IPS-18c (cell line): ENCODE results near the gene RABEP1.
A peak's percentile ranks its signal among the peaks of the same experiment; 100 is the strongest.
"Not testable (repeated sequence)": the region's sequence is repeated elsewhere in the genome, so short reads cannot be mapped to it uniquely, and the experiment has no call there.

Source experiments
- H3K4me3 ChIP-seq: 2 replicates; pipeline ENCODE4 v1.7.0; 2013; ENCODE audit warnings: low read depth, mild to moderate bottlenecking, low read length, moderate library complexity; ENCODE audit not compliant: insufficient read depth
- H3K9me3 ChIP-seq: one replicate; pipeline ENCODE4 v1.6.1; 2013; ENCODE audit warnings: mild to moderate bottlenecking, low read length, moderate library complexity; ENCODE audit not compliant: control insufficient read depth, insufficient read depth

RABEP1 gene

DNA sequence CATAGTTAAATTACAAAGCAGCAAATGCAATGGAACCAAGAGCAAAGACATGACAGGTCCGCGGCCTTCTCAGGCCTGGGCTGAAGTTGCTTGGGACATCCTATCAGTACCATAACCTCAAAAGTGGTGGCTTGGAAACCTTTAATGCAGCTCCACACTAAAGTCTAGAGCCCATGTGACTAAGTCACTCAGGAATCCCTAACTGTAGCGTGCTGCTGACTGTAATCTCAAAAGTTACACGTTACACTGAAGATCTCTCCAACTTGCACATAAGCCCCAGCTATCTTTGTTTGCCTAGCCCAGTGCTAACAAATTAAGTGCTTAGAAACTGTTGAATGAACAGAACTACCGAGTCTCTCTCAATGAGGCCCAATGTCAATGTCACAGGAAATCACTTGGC lies 109.6 kb downstream of the RABEP1 start:
- no peak overlapping the region for H3K4me3 ChIP-seq
- no peaks in the 10 kb centered on the region for H3K9me3 ChIP-seq

DNA sequence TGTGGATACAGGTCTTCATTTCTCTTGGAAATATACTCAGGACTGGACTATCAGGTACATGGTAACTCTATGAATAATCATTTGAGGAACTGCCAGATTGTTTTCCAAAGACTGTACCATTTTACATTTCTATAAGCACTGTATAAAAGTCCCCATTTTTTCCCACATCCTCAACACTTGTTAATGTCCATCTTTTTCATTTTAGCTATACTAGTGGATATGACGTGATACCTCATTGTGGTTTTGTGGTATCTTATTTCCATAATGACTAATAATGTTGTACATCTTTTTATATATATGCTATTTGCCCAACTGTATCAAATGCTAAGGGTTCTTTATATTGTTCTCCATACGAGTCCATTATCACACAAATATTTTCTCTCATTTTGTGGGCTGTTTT lies 114.5 kb downstream of the RABEP1 start:
- H3K4me3 ChIP-seq, result no peak overlapping the region
- H3K9me3 ChIP-seq, result no peaks in the 10 kb centered on the region

DNA sequence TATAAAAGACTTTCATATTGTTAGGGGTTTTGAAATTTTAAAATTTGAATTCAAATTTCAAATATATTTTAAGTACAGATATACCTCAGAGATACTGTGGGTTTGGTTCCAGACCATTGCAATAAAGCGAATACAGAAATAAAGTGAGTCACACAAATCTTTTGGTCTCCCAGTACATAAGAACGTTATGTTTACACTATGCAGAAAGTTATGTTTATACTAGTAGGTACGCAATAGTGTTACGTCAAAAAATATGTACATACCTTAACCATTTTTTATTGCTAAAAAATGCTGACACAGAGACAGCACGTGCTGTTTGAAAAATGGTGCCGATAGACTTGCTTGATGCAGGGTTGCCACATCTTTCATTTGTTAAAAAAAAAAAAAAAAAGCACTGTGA lies 117.7 kb downstream of the RABEP1 start:
- H3K9me3 ChIP-seq, result no peaks in the 10 kb centered on the region
- H3K4me3 ChIP-seq, result no peak overlapping the region

DNA sequence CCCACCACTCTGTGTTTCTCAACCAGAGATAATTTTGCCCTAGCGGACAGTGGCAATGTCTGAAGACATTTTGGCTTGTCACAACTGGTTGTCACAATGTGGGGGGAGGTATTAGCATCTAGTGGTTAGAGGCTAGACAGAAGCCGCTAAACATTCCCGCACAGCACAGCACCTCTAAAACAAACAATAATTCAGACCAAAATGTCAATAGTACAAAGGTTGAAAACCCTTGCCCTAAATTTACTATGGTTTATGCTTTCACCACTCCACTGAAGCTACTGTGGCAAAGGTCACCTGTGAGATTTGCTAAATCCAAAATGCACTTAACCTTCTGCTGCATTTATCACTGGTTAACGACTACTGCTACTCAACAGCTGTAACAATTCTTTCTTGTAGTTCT lies 123.3 kb downstream of the RABEP1 start:
- H3K9me3 ChIP-seq, result no peaks in the 10 kb centered on the region
- no peak overlapping the region for H3K4me3 ChIP-seq

DNA sequence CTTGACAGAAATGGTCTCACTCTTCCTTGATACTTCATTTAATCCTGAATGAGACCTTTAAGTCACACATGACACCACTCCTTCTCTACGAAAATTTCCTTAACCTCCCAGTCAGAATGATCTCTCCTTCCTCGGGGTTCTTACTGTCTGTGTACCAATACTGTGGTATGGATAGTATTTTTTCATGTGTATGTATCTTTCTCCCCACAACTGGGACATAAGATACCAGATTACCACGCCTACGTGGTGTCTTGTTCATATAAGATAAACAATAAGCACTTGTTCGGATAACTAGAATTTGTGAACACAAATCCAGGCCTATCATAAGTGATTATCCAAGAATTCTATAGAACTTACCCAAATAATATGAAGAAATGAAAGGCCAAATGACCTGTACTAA lies 126.1 kb downstream of the RABEP1 start:
- Histone ChIP-seq H3K9me3 (no peaks in the 10 kb centered on the region), H3K4me3 (no peak overlapping the region)

DNA sequence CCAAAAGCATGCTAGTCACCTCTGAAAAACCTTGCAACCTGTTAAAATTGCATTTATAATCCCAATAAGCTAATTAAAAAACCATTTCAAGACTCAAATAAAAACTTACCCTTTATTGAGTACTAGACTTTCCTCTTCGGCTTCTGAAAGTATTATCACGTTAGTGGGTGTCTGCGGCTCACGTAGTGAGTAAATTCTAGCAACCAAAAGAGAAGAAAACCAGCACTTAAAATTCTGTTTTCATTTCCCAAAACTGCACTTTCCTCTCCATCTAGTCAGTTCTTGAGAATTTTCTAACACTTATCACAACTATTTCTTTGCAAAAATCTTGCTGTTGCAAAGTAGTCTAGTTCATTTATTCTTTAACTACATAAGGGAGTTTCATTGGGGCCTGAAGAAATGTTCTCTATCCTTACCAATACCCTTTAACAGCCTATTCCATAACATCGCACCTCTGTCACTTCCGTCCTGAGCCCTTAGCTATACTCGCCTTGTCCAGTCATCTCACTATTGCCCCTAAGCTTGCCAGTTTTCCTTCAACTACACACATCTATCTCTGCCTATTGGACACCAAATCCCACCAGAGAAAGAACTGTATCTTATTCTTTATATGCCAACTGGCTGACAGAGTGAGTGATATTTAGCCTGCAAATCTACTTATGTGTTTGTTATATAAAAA lies 128.6 kb downstream of the RABEP1 start:
- Histone ChIP-seq H3K9me3 (no peaks in the 10 kb centered on the region), H3K4me3 (no peak overlapping the region)

DNA sequence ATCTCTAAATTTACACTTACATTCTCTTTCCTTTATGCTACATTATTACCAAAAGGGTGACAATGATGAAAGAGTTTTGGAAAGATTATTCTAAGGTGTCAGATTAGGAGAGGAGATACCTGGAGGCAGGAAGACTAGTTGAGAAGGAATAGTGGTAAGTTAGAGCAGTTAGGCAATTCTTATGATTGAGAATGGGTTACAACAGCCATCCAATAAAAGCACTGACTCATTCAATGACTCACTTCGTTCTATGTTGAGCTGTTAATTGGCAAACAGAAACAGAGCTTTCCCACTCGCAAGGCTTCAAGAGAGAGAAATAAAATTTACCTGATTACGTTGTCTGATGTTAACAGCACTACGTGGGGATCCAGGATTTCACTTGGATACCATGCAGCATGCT lies 131.6 kb downstream of the RABEP1 start:
- no peaks in the 10 kb centered on the region for H3K9me3 ChIP-seq
- H3K4me3 ChIP-seq, result no peak overlapping the region

DNA sequence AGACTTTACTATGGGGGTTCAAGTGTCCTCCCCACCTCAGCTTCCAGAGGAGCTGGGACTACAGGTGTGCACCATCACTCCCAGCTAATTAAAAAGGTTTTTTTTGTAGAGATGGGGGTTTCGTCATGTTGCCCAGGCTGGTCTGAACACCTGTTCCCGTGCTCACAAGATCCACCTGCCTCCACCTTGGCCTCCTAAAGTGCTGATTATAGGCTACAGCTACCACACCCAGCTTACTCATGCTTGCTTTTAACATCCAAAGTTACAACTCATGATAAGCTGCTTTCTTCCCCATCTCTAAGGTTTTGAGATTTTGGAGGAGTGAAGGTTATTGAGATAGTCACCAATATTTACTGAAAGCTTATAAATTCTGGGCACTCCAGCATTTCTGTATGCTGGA lies 134.8 kb downstream of the RABEP1 start:
- no peaks in the 10 kb centered on the region for H3K9me3 ChIP-seq
- no peak overlapping the region for H3K4me3 ChIP-seq

DNA sequence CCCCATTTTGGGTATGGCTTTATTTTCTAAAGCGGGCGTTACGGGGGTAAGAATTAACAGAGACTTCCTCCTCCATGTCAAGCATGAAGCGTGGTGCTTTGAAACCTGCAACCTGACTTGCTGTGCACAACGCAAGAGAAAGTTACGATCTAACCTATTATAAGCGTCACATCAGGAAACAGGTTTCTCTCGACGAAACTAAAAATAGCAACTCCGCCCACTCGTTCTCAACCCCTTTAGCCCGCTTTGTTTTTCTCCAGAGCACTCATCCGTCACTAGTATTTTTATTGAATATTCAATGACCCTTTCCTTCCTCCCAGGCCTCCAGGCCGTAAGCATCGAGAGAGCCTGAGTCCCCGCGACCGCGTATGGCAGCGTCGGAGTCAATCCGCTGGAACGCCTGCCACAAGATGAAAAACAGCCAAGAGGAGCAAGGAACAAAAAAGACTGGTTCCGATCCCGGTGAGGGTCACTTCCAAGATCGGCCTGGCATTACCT lies 136.8 kb downstream of the RABEP1 start:
- H3K9me3 ChIP-seq, result no peaks in the 10 kb centered on the region

DNA sequence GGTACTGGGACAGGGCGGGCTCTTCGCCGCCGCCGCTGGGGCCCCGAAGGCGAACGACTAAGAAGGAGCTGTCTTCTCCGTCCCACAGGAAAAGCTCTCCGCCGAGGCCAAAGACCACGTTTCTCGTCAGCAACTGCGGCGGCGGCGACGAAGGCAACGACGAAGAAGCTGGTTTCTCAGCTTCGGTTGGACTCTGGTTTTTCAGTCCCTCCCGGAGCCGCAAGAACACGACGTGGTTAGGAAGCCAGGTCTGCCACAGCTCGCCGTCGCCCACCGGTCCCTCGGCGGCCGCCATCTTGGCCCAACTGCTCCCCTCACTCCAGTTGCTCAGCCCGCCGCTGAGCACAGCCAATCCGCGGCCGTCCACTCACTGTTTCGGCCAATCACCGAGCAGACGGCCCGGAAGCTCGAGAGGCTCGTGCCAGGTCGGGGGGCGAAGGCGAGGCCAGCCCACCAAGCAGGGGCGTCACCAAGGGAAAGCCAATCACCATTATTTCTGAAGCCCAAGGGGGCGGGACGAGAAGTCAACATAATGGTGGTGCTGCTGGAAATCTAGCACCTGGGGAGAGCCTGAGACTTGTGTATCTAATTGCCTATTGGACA lies 137.4 kb downstream of the RABEP1 start, which contains the start of gene NUP88:
Gene NUP88, minus strand, starts transcription at position 307 of the 603 bp plus-strand sequence. Its CDS starts 12 bp downstream, at position 295.
- no peaks in the 10 kb centered on the region for H3K9me3 ChIP-seq
- peak within 1 kb of the TSS; percentile 84 for H3K4me3 ChIP-seq

More for the DNA sequence above, 136.8 kb downstream of the RABEP1 start:
- peak overlapping the region; percentile 84 for H3K4me3 ChIP-seq

DNA sequence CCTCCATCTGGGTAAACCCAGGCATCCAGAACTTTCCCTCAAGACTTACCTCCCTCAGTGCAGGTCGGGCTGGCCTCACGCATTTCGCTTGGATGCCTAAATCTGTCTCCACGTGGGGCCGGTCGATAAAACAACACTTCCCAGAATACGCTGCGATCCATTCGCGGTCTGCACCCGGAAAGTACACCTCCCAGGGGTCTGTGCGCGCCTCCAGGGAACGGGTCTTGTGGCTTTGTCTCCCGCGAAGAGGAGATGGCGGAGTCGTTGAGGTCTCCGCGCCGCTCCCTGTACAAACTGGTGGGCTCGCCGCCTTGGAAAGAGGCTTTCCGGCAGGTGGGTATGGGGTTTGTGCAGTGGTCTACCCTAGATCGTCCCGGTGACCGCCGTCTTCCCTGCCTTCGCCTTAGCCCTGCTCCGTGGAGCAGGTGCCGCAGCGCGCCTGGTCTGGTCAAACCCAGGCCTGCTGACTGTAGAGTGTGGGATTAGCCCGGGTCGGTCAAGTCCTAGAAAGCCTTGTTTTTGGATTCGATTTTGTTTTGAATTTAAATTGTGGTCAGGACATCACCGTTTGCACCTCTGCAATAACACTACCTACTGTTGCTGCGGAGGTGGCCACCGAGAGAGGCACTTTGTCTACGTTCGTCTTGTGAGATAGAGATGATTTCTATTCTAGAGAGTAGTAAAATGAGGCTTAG lies 138.0 kb downstream of the RABEP1 start, which contains the start of gene RPAIN:
Gene RPAIN, plus strand, starts transcription at position 224 of the 695 bp plus-strand sequence. Its CDS starts 29 bp downstream, at position 253.
- peak within 1 kb of the TSS; percentile 84 for H3K4me3 ChIP-seq
- H3K9me3 ChIP-seq, result no peaks in the 10 kb centered on the region

DNA sequence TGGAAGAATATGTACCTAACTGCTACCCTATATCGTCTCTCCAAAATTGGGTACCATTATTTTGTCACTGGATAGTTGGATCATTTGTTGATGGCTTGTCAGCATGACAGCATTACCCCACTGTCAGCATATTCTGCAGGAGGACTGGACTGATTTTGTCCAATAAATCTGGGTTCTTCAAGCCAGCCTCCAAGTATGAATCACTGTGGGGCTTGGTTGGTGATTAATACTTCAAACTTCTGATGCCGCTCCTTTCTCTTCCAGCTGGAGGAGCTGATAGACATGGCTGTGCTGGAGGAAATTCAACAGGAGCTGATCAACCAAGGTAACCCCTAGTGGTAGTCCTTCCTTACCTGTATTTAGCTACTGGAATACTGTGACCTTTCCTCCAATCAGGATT lies 140.4 kb downstream of the RABEP1 start:
- H3K9me3 ChIP-seq, result no peaks in the 10 kb centered on the region
- H3K4me3 ChIP-seq, result no peak overlapping the region

DNA sequence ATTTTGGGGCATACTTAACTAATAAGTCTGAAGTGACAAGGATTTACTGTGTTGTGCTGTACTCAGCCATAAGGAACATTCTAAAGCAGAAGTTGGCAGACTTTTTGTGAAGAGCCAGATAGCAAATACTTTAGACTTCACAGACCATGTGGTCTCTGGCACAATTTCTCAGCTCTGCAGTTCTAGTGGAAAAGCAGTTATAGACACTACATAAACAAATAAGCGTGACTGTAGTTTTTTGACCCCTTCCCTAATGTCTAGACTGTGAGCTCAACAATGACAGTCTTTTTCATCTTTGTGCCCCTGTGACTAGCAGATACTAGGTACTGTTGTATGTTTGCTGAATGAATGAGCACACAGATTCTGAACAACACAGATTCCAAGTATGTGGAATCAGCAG lies 142.8 kb downstream of the RABEP1 start:
- no peaks in the 10 kb centered on the region for H3K9me3 ChIP-seq
- no peak overlapping the region for H3K4me3 ChIP-seq

DNA sequence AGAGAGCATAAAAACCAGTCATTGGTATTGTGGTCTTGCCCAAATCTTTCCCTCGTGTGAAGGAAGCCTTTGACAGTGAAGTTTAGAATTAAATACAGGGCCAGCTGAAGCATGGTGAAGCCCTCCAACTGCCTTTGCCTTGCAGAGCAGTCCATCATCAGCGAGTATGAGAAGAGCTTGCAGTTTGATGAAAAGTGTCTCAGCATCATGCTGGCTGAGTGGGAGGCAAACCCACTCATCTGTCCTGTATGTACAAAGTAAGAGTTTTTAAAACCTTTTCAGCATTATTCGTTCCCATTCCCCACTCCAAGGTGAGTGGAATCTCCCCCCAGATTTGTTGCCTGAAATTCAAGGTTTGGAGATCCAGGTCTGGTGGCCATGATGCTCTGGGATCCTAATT lies 143.7 kb downstream of the RABEP1 start:
- Histone ChIP-seq H3K9me3 (no peaks in the 10 kb centered on the region), H3K4me3 (no peak overlapping the region)

DNA sequence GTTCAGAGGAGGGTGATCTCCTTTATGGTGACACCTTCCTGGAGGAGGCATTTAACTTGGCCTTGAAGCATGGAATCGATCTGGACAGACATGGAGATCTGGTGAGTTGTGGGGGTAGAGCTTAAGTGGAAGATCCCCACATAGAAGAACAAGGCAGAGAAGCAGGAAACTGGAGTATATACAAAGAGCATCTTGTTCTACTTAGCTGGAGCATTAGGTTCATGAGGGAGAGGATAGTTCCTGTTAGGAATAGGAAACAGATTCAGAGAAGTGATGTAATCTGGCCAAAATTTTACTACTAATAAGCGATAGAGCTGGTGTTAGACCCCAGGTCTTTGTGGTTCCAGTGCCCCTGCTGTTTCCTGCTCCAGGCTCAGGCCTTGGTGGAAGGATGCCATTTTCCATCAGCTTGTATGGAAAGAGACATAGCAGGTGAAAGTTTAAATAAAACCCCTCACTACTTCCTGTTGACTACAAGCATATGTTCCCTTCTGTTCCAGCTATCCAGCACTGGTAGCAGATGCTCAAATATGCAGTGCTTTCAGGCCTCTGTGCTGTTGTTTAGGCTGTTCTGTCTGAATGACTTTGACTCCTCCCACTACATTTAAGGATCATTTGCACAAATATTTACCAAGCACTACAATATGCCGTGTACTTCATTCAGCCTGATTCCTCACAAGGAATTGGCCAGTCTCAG lies 147.3 kb downstream of the RABEP1 start:
- H3K4me3 ChIP-seq, result no peak overlapping the region

DNA sequence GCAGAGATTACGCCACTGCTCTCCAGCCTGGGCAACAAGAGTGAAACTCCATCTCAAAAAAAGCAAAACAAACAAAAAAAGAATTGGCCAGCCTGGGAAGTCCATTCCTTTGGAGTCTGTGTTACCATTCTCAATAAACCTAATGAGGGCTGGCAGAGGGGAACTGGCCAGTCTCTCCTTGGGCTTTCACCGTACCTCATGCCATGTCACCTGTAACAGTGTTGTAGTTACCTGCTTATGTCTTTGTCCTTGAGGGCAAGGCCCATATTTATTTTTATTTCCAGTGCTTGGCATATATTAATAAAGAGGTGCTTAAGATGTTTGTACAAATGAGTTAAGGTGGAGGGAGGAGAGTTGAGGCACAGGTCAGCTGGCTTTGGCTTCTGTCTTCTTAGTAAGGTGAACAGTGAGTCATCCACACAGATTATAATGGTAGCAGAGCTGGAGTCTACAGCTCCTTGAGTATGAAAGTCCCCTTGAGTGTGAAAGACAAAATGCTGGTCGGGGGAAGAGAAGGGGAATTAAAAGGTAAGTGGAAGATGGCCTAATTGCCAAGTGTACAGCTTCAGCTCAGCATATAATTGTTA lies 148.4 kb downstream of the RABEP1 start:
- no peaks in the 10 kb centered on the region for H3K9me3 ChIP-seq
- H3K4me3 ChIP-seq, result no peak overlapping the region

More for the DNA sequence above, 147.3 kb downstream of the RABEP1 start:
- H3K9me3 ChIP-seq, result no peaks in the 10 kb centered on the region

DNA sequence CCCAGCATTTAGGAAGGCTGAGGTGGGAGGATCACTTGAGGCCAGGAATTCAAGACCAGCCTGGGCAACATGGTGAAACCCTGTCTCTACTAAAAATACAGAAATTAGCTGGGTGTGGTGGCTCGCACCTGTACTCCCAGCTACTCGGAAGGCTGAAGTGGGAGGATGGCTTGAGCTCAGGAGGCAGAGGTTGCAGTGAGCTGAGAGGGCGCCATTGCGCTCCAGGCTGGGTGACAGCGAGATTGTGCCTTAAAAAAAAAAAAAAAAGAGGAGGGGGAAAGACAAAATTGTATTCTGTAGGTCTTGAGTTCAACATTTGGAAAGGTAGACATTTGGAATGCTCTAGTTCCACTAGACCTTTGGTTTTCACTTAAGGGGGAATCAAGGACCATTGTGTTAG lies 149.2 kb downstream of the RABEP1 start:
- not testable (repeated sequence) for H3K9me3 ChIP-seq, H3K4me3 ChIP-seq
